NCI-H146 (cell line): ENCODE measurements around the gene CHSY1.

ENCODE experiments used
- DNase-seq: peaks from one replicate; lab custom pipeline; 2025; lab: John Stamatoyannopoulos, UW

CHSY1 gene

GRCh38 chr15:101171954-101172353 lies 79.9 kb downstream of the CHSY1 start:
- DNase-seq = no peak

- no peak for DNase-seq
Observed at GRCh38 chr15:101170568-101171350, 81.1 kb downstream of the CHSY1 start.

- no peak for DNase-seq
Observed at GRCh38 chr15:101169495-101170071, 82.3 kb downstream of the CHSY1 start.

- no peak for DNase-seq
Observed at GRCh38 chr15:101168898-101169494, 82.9 kb downstream of the CHSY1 start.

GRCh38 chr15:101168463-101168824 lies 83.4 kb downstream of the CHSY1 start:
- no peak for DNase-seq

GRCh38 chr15:101167753-101168462 lies 83.9 kb downstream of the CHSY1 start:
- no peak for DNase-seq

- DNase-seq = no peak
Observed at GRCh38 chr15:101167411-101167752, 84.5 kb downstream of the CHSY1 start.

- no peak for DNase-seq
Observed at GRCh38 chr15:101165905-101166471, 85.9 kb downstream of the CHSY1 start.

- no peak for DNase-seq
Observed at GRCh38 chr15:101162701-101163483, 89.0 kb downstream of the CHSY1 start.

- no peak for DNase-seq
Observed at GRCh38 chr15:101161656-101162055, 90.2 kb downstream of the CHSY1 start.

GRCh38 chr15:101159936-101160815 lies 91.7 kb downstream of the CHSY1 start:
- no peak for DNase-seq

- DNase-seq = no peak
Observed at GRCh38 chr15:101159096-101159935, 92.5 kb downstream of the CHSY1 start.

- no peak for DNase-seq
Observed at GRCh38 chr15:101158166-101159095, 93.4 kb downstream of the CHSY1 start.

GRCh38 chr15:101157721-101158120 lies 94.1 kb downstream of the CHSY1 start:
- DNase-seq = no peak

- DNase-seq = no peak
Observed at GRCh38 chr15:101156509-101157159, 95.2 kb downstream of the CHSY1 start.

GRCh38 chr15:101156061-101156460 lies 95.8 kb downstream of the CHSY1 start:
- DNase-seq = no peak

- DNase-seq = no peak
Observed at GRCh38 chr15:101153801-101154656, 97.8 kb downstream of the CHSY1 start.
